SK-N-SH (cell line): Measurements from ENCODE around the gene PPP1R12A. TPM values are rescaled to one million over a fixed set of nuclear protein-coding genes. Genes with fewer than 3 reads are reported as not detected.

ENCODE experiments used
- CTCF ChIA-PET: fragments of 300-600, 350-600 bp; formaldehyde crosslinking; extraction: SDS; loops from one replicate; lab custom pipeline; 2021; lab: Yijun Ruan, JAX
- POLR2A ChIA-PET: fragments of 350-600 bp; sonication (Branson Sonifier 250); formaldehyde crosslinking; extraction: SDS; loops from one replicate; lab custom pipeline; 2020; ENCODE audit warnings: antibody characterized with exemption, inconsistent platforms; lab: Yijun Ruan, JAX
- DNase-seq: peaks from one replicate; pipeline ENCODE4 v3.0.0; 2012
- H2AFZ ChIP-seq: fragments of 200-600 bp; sonication (generic); 2 replicates; pipeline ENCODE4 v1.8.1; 2016; ENCODE audit warnings: antibody characterized with exemption, mild to moderate bottlenecking, low read depth
- H3F3A ChIP-seq: fragments of 200-600 bp; sonication (generic); replicated peaks from 2 replicates; pipeline ENCODE3; 2016; ENCODE audit warnings: antibody characterized with exemption, mild to moderate bottlenecking; ENCODE audit not compliant: insufficient read depth
- H3K27ac ChIP-seq, 2 experiments: fragments of 200-500 bp in 1 of 2; fragments of 200-600 bp in 1 of 2; sonication (Bioruptor generic) in 1 of 2; sonication (generic), shearing (Covaris generic) in 1 of 2; 2 replicates each; pipeline versions ENCODE4 v1.5.1 to v1.6.1; 2014 to 2016; ENCODE audit warnings: low read depth in 2 of 2, inconsistent platforms in 1 of 2, low read length in 1 of 2, mild to moderate bottlenecking in 1 of 2, mixed read lengths in 1 of 2
- H3K27me3 ChIP-seq: fragments of 200-600 bp; sonication (generic), shearing (Covaris generic); 2 replicates; pipeline ENCODE4 v1.6.1; 2016; ENCODE audit warnings: mixed run types; ENCODE audit not compliant: insufficient read depth
- H3K36me3 ChIP-seq, 2 experiments: fragments of 200-500 bp in 1 of 2; fragments of 200-600 bp in 1 of 2; sonication (Bioruptor generic) in 1 of 2; sonication (generic) in 1 of 2; replicated peaks in 1 of 2; 2 replicates each; pipeline versions ENCODE3 to v1.5.1; 2014 to 2016; ENCODE audit warnings: low read length in 1 of 2, mild to moderate bottlenecking in 1 of 2; ENCODE audit not compliant: insufficient read depth in 2 of 2, control insufficient read depth in 1 of 2
- H3K4me1 ChIP-seq, 2 experiments: fragments of 200-500 bp in 1 of 2; fragments of 200-600 bp in 1 of 2; sonication (Bioruptor generic) in 1 of 2; sonication (generic), shearing (Covaris generic) in 1 of 2; 2 replicates each; pipeline versions ENCODE4 v1.5.1 to v1.6.1; 2014 to 2016; ENCODE audit warnings: low read depth in 1 of 2, low read length in 1 of 2, mixed run types in 1 of 2; ENCODE audit not compliant: insufficient read depth in 2 of 2, control insufficient read depth in 1 of 2
- H3K4me2 ChIP-seq: fragments of 200-600 bp; sonication (generic), shearing (Covaris generic); 2 replicates; pipeline ENCODE4 v1.6.1; 2017; ENCODE audit warnings: mixed run types
- H3K4me3 ChIP-seq, 2 experiments: fragments of 200-500 bp in 1 of 2; fragments of 200-600 bp in 1 of 2; sonication (Bioruptor generic) in 1 of 2; sonication (generic), shearing (Covaris generic) in 1 of 2; 2 replicates each; pipeline versions ENCODE4 v1.5.1 to v1.8.1; 2014 to 2016; ENCODE audit warnings: low read depth in 2 of 2, inconsistent platforms in 1 of 2, low read length in 1 of 2, mild to moderate bottlenecking in 1 of 2, mixed read lengths in 1 of 2, moderate library complexity in 1 of 2
- H3K79me2 ChIP-seq: fragments of 200-600 bp; sonication (generic); 2 replicates; pipeline ENCODE4 v1.8.1; 2017; ENCODE audit warnings: mild to moderate bottlenecking; ENCODE audit not compliant: insufficient read depth
- H3K9ac ChIP-seq: fragments of 200-600 bp; sonication (generic); 2 replicates; pipeline ENCODE4 v1.6.1; 2017; ENCODE audit warnings: mixed run types
- H3K9me2 ChIP-seq: fragments of 200-600 bp; sonication (generic); 2 replicates; pipeline ENCODE4 v1.6.1; 2017; ENCODE audit warnings: mixed run types
- H3K9me3 ChIP-seq: fragments of 200-600 bp; sonication (generic); 2 replicates; pipeline ENCODE4 v1.6.1; 2017; ENCODE audit warnings: mixed run types, mild to moderate bottlenecking, moderate library complexity
- H4K20me1 ChIP-seq: fragments of 200-600 bp; sonication (generic); 2 replicates; pipeline ENCODE4 v1.6.1; 2017; ENCODE audit warnings: mild to moderate bottlenecking, mixed run types; ENCODE audit not compliant: insufficient read depth
- CTCF ChIP-seq: fragments of 200-600 bp; sonication (generic); IDR thresholded peaks from 2 replicates; pipeline ENCODE4 v1.6.1; 2017; ENCODE audit warnings: antibody characterized with exemption, mild to moderate bottlenecking, moderate library complexity
- EP300 ChIP-seq, 2 experiments: IDR thresholded peaks; 2 replicates each; pipeline versions ENCODE4 v1.4.0 to v1.6.1; 2012; ENCODE audit warnings: borderline replicate concordance in 1 of 2, low read depth in 1 of 2, low read length in 1 of 2
- FOXJ3 ChIP-seq: sonication (generic); formaldehyde crosslinking; IDR thresholded peaks from 2 replicates; pipeline ENCODE4 v1.5.1; 2020; ENCODE audit warnings: mild to moderate bottlenecking, missing genetic modification reagents
- GABPA ChIP-seq: IDR thresholded peaks from 2 replicates; pipeline ENCODE4 v1.4.0; 2012; ENCODE audit warnings: low read depth, mild to moderate bottlenecking
- IRF3 ChIP-seq: fragments of 150-350 bp; IDR thresholded peaks from 2 replicates; pipeline ENCODE4 v1.6.1; 2016; ENCODE audit warnings: mild to moderate bottlenecking, low read depth, low read length
- JUND ChIP-seq: IDR thresholded peaks from 2 replicates; pipeline ENCODE4 v1.4.0; 2012
- NRF1 ChIP-seq: IDR thresholded peaks from 2 replicates; pipeline ENCODE4 v1.6.1; 2012; ENCODE audit warnings: low read depth, mild to moderate bottlenecking, low read length
- RAD21 ChIP-seq: IDR thresholded peaks from 2 replicates; pipeline ENCODE4 v1.6.1; 2012; ENCODE audit warnings: mild to moderate bottlenecking, low read length
- RFX5 ChIP-seq: IDR thresholded peaks from 2 replicates; pipeline ENCODE4 v1.6.1; 2012; ENCODE audit warnings: mild to moderate bottlenecking, improper control_type of control experiment, low read length
- TAF1 ChIP-seq: IDR thresholded peaks from 2 replicates; pipeline ENCODE4 v1.6.1; 2012; ENCODE audit warnings: low read depth, mild to moderate bottlenecking, low read length, moderate library complexity, borderline replicate concordance
- YY1 ChIP-seq: IDR thresholded peaks from 2 replicates; pipeline ENCODE4 v1.4.0; 2012; ENCODE audit warnings: low read depth, mild to moderate bottlenecking
- WGBS: methylation state at CpG from one replicate; pipeline ENCODE4 v1.1.6; 2017; ENCODE audit warnings: low lambda C conversion rate; 5-methylcytosine and 5-hydroxymethylcytosine counted together
- polyA plus RNA-seq, 3 experiments: library from polyadenylated mRNA; depleted of rRNA; stranded (reverse); fragments of >200 nt; gene quantifications; 2 replicates each; pipeline ENCODE4 v1.2.3, GENCODE V29; 2012
- TF ChIP-seq, protein P1 (sequence below): IDR thresholded peaks from 2 replicates; pipeline ENCODE4 v1.4.0; 2012; ENCODE audit warnings: low read depth
- TF ChIP-seq, protein P2 (sequence below): IDR thresholded peaks from 2 replicates; pipeline ENCODE4; 2012

Gene PPP1R12A
- polyA plus RNA-seq, 1 of the 3 experiments (the other 2 are of a cell fraction), result 26.0 TPM

GRCh38 chr12:79764641-79765040 is 170.3 kb downstream of the PPP1R12A start:
- Histone ChIP-seq H3K9me3 (no peaks in the 10 kb centered on the region), H3K9me2 (no peaks in the 10 kb centered on the region)
- CTCF ChIA-PET, result no interaction called here

DNA sequence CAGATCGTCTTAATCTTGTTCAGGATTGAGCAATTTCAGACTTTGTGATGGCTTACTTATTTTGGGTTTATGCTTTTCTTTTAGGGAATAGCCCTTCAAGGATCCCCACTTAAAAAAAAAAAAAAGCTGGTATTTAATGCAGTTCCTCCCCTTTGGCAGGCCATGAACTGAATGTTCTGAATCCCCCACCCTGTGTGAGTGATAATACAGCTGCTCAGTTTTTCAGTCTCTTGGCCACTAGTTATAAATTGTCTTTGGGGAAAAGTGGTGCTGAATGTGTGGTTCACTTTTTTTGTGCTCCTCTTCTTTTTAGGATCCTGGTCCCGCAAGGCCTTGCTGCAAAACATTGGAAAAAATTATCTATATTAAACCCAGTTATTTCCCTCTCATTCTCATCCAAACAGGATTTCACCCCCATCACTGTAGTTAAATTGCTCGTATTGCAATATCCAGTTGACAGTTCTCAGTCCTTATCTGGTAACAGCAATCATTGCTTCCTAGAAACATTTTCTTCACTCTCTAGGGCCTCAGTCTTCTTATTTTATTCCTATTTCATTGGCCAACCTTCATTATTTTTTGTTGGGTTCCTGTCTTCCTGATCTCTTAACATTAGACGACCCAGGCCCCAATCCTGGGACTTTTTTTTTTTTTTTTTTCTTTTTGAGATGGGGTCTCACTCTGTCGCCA is 171.0 kb downstream of the PPP1R12A start:
- Histone ChIP-seq H3K9ac (no peak overlapping the region), H3K4me2 (no peak overlapping the region), H3K27ac (no peak overlapping the region), H3K4me3 (no peak overlapping the region), H3K9me3 (no peaks in the 10 kb centered on the region), H3K9me2 (no peaks in the 10 kb centered on the region), H3K27me3 (no peaks in the 10 kb centered on the region), H3K4me1 (no peaks in the 10 kb centered on the region; a peak in 1 of 4 replicates), H3K79me2 (no peaks in the 10 kb centered on the region), H4K20me1 (no peaks in the 10 kb centered on the region), H3K36me3 (no peaks in the 10 kb centered on the region), H2AFZ (no peak overlapping the region), H3F3A (no peaks in the 10 kb centered on the region)
- TF ChIP-seq JUND (no peak), EP300 (IDR thresholded peaks at IDR 0.05; ENCODE audit: borderline replicate concordance in 1 of 2, low read depth in 1 of 2, low read length in 1 of 2) (no peak), RFX5 (no peak), TAF1 (no peak), FOXJ3 (CRISPR knock-in tag) (no peak), NRF1 (no peak), IRF3 (no peak), CTCF (no peak), RAD21 (no peak)
- TF ChIP-seq, protein P1, sequence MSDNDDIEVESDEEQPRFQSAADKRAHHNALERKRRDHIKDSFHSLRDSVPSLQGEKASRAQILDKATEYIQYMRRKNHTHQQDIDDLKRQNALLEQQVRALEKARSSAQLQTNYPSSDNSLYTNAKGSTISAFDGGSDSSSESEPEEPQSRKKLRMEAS, result no peak
- TF ChIP-seq, protein P2, sequence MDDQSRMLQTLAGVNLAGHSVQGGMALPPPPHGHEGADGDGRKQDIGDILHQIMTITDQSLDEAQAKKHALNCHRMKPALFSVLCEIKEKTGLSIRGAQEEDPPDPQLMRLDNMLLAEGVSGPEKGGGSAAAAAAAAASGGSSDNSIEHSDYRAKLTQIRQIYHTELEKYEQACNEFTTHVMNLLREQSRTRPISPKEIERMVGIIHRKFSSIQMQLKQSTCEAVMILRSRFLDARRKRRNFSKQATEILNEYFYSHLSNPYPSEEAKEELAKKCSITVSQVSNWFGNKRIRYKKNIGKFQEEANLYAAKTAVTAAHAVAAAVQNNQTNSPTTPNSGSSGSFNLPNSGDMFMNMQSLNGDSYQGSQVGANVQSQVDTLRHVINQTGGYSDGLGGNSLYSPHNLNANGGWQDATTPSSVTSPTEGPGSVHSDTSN, result no peak
- no peak for DNase-seq
- ChIA-PET POLR2A (no interaction called here), CTCF (interaction anchor here (1.1 to 1.5 kb wide), 2 partner anchors 22 to 26 kb away, joined by 3 to 4 read pairs; no protein-coding TSS in a partner anchor)
- 44% methylated on average over 5 of the region's 5 CpGs for WGBS

More at GRCh38 chr12:79764641-79765040, 170.3 kb downstream of the PPP1R12A start:
- POLR2A ChIA-PET, result no interaction called here
- Histone ChIP-seq H3K4me1 (no peaks in the 10 kb centered on the region; a peak in 1 of 4 replicates), H4K20me1 (no peaks in the 10 kb centered on the region), H3K27me3 (no peaks in the 10 kb centered on the region), H3F3A (no peaks in the 10 kb centered on the region), H3K27ac (no peak overlapping the region), H3K4me2 (no peak overlapping the region), H3K36me3 (no peaks in the 10 kb centered on the region), H2AFZ (no peak overlapping the region), H3K9ac (no peak overlapping the region), H3K4me3 (no peak overlapping the region), H3K79me2 (no peaks in the 10 kb centered on the region)
- DNase-seq, result no peak
- 54% methylated on average over 3 of the region's 3 CpGs for WGBS
- TF ChIP-seq RFX5 (no peak), FOXJ3 (CRISPR knock-in tag) (no peak), YY1 (no peak), IRF3 (no peak), JUND (no peak), GABPA (no peak)
